ENCODE results near the gene MALSU1. TPM values are rescaled to one million over a fixed set of nuclear protein-coding genes. Genes with fewer than 3 reads are reported as not detected.

Gene MALSU1
- total and polyA plus RNA-seq, 2 of the 13 experiments (the other 11 are each of a cell fraction or from before 2014, with no cell fraction given) = 72.0 to 141 TPM

DNA sequence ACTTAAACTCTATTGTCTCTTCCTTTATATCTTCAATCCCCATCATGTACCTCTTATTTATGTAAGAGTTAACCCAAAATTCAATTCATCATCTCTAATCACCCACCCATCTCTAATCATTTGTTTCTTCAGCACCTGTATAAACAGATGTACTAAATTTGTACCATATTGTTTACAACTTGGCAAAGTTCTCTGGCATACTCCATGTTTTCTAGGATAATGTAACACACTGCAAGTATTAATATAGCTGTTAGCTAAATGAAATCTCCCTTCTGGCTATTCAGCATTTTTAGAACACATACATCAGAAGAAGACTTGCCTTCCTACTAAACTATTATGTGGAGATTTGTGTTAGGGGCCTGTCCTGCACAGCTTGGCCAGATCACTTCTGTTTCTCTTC, 33.1 kb downstream of the MALSU1 start:
- 0 out of 4 replicates have a peak, but pooled peaks of 1 of the 2 experiments have one; percentile 2 for TF ChIP-seq MAFK (conservative IDR thresholded peaks at IDR 0.05 in 1 of 2, IDR thresholded peaks at IDR 0.05 in 1 of 2; ENCODE audit: low read length in 2 of 2)
- no peak for TF ChIP-seq AKAP8 (CRISPR knock-in tag; IDR thresholded peaks at IDR 0.05)
- TF ChIP-seq, protein P1, sequence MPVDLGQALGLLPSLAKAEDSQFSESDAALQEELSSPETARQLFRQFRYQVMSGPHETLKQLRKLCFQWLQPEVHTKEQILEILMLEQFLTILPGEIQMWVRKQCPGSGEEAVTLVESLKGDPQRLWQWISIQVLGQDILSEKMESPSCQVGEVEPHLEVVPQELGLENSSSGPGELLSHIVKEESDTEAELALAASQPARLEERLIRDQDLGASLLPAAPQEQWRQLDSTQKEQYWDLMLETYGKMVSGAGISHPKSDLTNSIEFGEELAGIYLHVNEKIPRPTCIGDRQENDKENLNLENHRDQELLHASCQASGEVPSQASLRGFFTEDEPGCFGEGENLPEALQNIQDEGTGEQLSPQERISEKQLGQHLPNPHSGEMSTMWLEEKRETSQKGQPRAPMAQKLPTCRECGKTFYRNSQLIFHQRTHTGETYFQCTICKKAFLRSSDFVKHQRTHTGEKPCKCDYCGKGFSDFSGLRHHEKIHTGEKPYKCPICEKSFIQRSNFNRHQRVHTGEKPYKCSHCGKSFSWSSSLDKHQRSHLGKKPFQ (CRISPR knock-in tag; IDR thresholded peaks at IDR 0.05; ENCODE audit: insufficient replicate concordance) = no peak
- no peak for TF ChIP-seq AHR (CRISPR knock-in tag; IDR thresholded peaks at IDR 0.05)
- no peak for DNase-seq (ENCODE audit: low spot score)
- ATAC-seq = no peak
- no peak overlapping the region for H3K4me3 ChIP-seq (replicated peaks in 1 of 3; ENCODE audit: insufficient read depth in 1 of 3, low read depth in 2 of 3, low read length in 3 of 3)
- H3K36me3 ChIP-seq (replicated peaks in 1 of 2; ENCODE audit: control insufficient read depth in 1 of 2, insufficient read depth in 2 of 2, low read length in 2 of 2) = peaks cover 2 to 35% of the 10 kb centered on the region in 2 experiments; a peak in 4 of 5 replicates
- H3K4me1 ChIP-seq (ENCODE audit: insufficient read depth, low read length) = peaks cover 60% of the 10 kb centered on the region
- H3K79me2 ChIP-seq (ENCODE audit: insufficient read depth, low read length) = no peaks in the 10 kb centered on the region
- no peak overlapping the region for H3K9ac ChIP-seq (ENCODE audit: insufficient read depth, low read depth, low read length)
- BruUV-seq (replicated peaks) = no TSS peak
- in situ Hi-C loops (cut with HindIII; ENCODE audit: extremely low pct_ligation_motif_present, low pct_unique_long_range_greater_than_20kb) (no loop called here), intact Hi-C loops (cut with micrococcal nuclease; ENCODE audit: unreplicated experiment) (loop anchor here (2.0 kb wide), 1 partner anchor 63 kb away; no protein-coding TSS in a partner anchor)
- H3K27ac ChIP-seq (ENCODE audit: extremely low read length, insufficient read depth, low read length) = no peak overlapping the region
- CTCF ChIA-PET (ENCODE audit: low intra/inter-chr PET ratio, low total read pairs) = no interaction called here
- no peak overlapping the region for H3K4me2 ChIP-seq (ENCODE audit: low read depth, low read length)
- POLR2A ChIA-PET = interaction anchor here (1.5 kb wide), 1 partner anchor 38 kb away, joined by 6 read pairs; no protein-coding TSS in a partner anchor
- H3K9me3 ChIP-seq (ENCODE audit: low read length) = no peaks in the 10 kb centered on the region
- H3K27me3 ChIP-seq (ENCODE audit: control insufficient read depth in 1 of 2, insufficient read depth in 2 of 2, low read length in 2 of 2) = no peaks in the 10 kb centered on the region
- H2AFZ ChIP-seq (ENCODE audit: low read length) = no peak overlapping the region
- no peaks in the 10 kb centered on the region for H4K20me1 ChIP-seq (ENCODE audit: insufficient read depth, low read length)
- no peak for FAIRE-seq

- no peaks in the 10 kb centered on the region for H3K79me2 ChIP-seq (ENCODE audit: insufficient read depth, low read length)
- TF ChIP-seq, protein P2, sequence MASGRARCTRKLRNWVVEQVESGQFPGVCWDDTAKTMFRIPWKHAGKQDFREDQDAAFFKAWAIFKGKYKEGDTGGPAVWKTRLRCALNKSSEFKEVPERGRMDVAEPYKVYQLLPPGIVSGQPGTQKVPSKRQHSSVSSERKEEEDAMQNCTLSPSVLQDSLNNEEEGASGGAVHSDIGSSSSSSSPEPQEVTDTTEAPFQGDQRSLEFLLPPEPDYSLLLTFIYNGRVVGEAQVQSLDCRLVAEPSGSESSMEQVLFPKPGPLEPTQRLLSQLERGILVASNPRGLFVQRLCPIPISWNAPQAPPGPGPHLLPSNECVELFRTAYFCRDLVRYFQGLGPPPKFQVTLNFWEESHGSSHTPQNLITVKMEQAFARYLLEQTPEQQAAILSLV (CRISPR knock-in tag; IDR thresholded peaks at IDR 0.05; ENCODE audit: borderline replicate concordance) = no peak
- TF ChIP-seq ZFP90 (CRISPR knock-in tag; IDR thresholded peaks at IDR 0.05; ENCODE audit: borderline replicate concordance) = no peak
- TF ChIP-seq, protein P3, sequence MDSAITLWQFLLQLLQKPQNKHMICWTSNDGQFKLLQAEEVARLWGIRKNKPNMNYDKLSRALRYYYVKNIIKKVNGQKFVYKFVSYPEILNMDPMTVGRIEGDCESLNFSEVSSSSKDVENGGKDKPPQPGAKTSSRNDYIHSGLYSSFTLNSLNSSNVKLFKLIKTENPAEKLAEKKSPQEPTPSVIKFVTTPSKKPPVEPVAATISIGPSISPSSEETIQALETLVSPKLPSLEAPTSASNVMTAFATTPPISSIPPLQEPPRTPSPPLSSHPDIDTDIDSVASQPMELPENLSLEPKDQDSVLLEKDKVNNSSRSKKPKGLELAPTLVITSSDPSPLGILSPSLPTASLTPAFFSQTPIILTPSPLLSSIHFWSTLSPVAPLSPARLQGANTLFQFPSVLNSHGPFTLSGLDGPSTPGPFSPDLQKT (CRISPR knock-in tag; IDR thresholded peaks at IDR 0.05; ENCODE audit: borderline replicate concordance) = no peak
- no peak for TF ChIP-seq NR2C2 (CRISPR knock-in tag; IDR thresholded peaks at IDR 0.05; ENCODE audit: borderline replicate concordance)
- TF ChIP-seq ZNF512 (CRISPR knock-in tag; IDR thresholded peaks at IDR 0.05) = no peak
- TF ChIP-seq ARID2 (CRISPR knock-in tag; IDR thresholded peaks at IDR 0.05; ENCODE audit: borderline replicate concordance) = no peak
- TF ChIP-seq RCOR2 (CRISPR knock-in tag; IDR thresholded peaks at IDR 0.05) = no peak
Observed at GRCh38 chr7:23332910-23333612, 33.9 kb downstream of the MALSU1 start.

More at GRCh38 chr7:23332910-23333612, 33.9 kb downstream of the MALSU1 start:
- in situ Hi-C loops (cut with HindIII; ENCODE audit: extremely low pct_ligation_motif_present, low pct_unique_long_range_greater_than_20kb) = no loop called here
- H3K27ac ChIP-seq (ENCODE audit: extremely low read length, insufficient read depth, low read length) = no peak overlapping the region
- no peak overlapping the region for H2AFZ ChIP-seq (ENCODE audit: low read length)
- H3K9ac ChIP-seq (ENCODE audit: insufficient read depth, low read depth, low read length) = no peak overlapping the region
- BruUV-seq (replicated peaks) = no TSS peak
- H3K9me3 ChIP-seq (ENCODE audit: low read length) = peaks cover 8% of the 10 kb centered on the region; the same call in 1 of the 2 replicates
- ATAC-seq = no peak
- FAIRE-seq = no peak
- POLR2A ChIA-PET = interaction anchor here (1.3 to 1.5 kb wide), 2 partner anchors 25 to 39 kb away, joined by 5 to 6 read pairs; no protein-coding TSS in a partner anchor
- H3K4me3 ChIP-seq (replicated peaks in 1 of 3; ENCODE audit: insufficient read depth in 1 of 3, low read depth in 2 of 3, low read length in 3 of 3) = no peak overlapping the region
- H3K4me1 ChIP-seq (ENCODE audit: insufficient read depth, low read length) = peaks cover 68% of the 10 kb centered on the region
- no peaks in the 10 kb centered on the region for H4K20me1 ChIP-seq (ENCODE audit: insufficient read depth, low read length)
- H3K27me3 ChIP-seq (ENCODE audit: control insufficient read depth in 1 of 2, insufficient read depth in 2 of 2, low read length in 2 of 2) = no peaks in the 10 kb centered on the region
- intact Hi-C loops (cut with micrococcal nuclease; ENCODE audit: unreplicated experiment) = loop anchor here (2.0 kb wide), 1 partner anchor 64 kb away; no protein-coding TSS in a partner anchor
- CTCF ChIA-PET (ENCODE audit: low intra/inter-chr PET ratio, low total read pairs) = no interaction called here
- no peak overlapping the region for H3K4me2 ChIP-seq (ENCODE audit: low read depth, low read length)
- H3K36me3 ChIP-seq (replicated peaks in 1 of 2; ENCODE audit: control insufficient read depth in 1 of 2, insufficient read depth in 2 of 2, low read length in 2 of 2) = peaks cover 8 to 36% of the 10 kb centered on the region in 2 experiments
- DNase-seq (ENCODE audit: low spot score) = no peak
- 96% methylated on average over 4 of the region's 4 CpGs for WGBS (ENCODE audit: low lambda C conversion rate)
